ENCODE results near the gene PDE1C.
A peak's percentile ranks its signal among the peaks of the same experiment; 100 is the strongest.

Gene PDE1C

DNA sequence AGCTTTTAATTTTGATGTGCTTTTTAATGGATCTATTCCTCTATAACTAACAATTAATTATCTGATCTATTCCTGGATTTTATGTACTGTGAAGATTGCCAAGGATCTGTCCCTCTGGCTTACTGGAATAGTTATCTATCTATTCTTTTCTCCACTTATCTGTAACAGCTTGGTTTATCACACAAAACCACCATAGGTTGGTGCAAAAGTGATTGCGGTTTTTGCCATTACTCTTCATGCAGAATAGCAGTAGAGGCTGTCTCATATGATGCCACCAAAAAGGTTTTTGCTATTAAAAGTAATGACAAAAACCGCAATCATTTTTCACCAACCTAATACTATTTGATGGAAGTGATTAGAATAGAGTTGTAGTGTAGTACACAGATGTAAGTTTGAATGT is 115.7 kb downstream of the PDE1C start:
- no peak for ATAC-seq (ENCODE audit: low read depth)

DNA sequence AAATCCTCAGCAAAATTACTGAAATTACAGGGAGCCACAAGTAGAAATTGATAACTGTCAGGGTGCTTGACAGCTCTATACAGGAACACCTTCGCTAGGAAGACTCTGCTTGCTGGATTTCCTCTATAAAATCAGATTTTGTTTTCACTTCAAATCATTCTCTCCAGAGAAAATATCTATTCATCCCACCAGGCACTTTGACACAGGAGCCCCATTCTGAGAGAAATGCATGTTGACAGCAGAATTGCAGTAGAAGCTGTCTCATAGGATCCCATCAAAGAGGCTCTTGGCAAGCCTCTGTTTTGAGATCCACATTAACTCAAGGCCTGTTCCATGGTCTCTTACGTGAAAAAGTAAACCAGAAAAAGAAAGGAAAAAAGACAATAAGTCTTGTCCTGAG is 116.8 kb downstream of the PDE1C start:
- no peaks in the 10 kb centered on the region for H3K36me3 ChIP-seq (ENCODE audit: low read depth)
- H3K27ac ChIP-seq (ENCODE audit: poor library complexity, severe bottlenecking): no peak overlapping the region
- no peak overlapping the region for H3K4me3 ChIP-seq (ENCODE audit: severe bottlenecking)
- peaks cover 41% of the 10 kb centered on the region for H3K4me1 ChIP-seq (ENCODE audit: insufficient read depth, poor library complexity, severe bottlenecking)
- peaks cover 2% of the 10 kb centered on the region for H3K9me3 ChIP-seq (ENCODE audit: severe bottlenecking)
- no peaks in the 10 kb centered on the region for H3K27me3 ChIP-seq (ENCODE audit: insufficient read depth, poor library complexity, severe bottlenecking)
- TF ChIP-seq, protein P1, sequence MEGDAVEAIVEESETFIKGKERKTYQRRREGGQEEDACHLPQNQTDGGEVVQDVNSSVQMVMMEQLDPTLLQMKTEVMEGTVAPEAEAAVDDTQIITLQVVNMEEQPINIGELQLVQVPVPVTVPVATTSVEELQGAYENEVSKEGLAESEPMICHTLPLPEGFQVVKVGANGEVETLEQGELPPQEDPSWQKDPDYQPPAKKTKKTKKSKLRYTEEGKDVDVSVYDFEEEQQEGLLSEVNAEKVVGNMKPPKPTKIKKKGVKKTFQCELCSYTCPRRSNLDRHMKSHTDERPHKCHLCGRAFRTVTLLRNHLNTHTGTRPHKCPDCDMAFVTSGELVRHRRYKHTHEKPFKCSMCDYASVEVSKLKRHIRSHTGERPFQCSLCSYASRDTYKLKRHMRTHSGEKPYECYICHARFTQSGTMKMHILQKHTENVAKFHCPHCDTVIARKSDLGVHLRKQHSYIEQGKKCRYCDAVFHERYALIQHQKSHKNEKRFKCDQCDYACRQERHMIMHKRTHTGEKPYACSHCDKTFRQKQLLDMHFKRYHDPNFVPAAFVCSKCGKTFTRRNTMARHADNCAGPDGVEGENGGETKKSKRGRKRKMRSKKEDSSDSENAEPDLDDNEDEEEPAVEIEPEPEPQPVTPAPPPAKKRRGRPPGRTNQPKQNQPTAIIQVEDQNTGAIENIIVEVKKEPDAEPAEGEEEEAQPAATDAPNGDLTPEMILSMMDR (IDR thresholded peaks at IDR 0.05; ENCODE audit: poor library complexity, severe bottlenecking): no peak
- no peak for ATAC-seq (ENCODE audit: low read depth)
- DNase-seq (ENCODE audit: low spot score): no peak

More for the DNA sequence above, 115.7 kb downstream of the PDE1C start:
- Histone ChIP-seq H3K27ac (ENCODE audit: poor library complexity, severe bottlenecking) (no peak overlapping the region), H3K27me3 (ENCODE audit: insufficient read depth, poor library complexity, severe bottlenecking) (no peaks in the 10 kb centered on the region), H3K9me3 (ENCODE audit: severe bottlenecking) (peaks cover 2% of the 10 kb centered on the region), H3K36me3 (ENCODE audit: low read depth) (no peaks in the 10 kb centered on the region), H3K4me1 (ENCODE audit: insufficient read depth, poor library complexity, severe bottlenecking) (peaks cover 34% of the 10 kb centered on the region), H3K4me3 (ENCODE audit: severe bottlenecking) (no peak overlapping the region)
- DNase-seq (ENCODE audit: low spot score): no peak
- TF ChIP-seq, protein P1 (IDR thresholded peaks at IDR 0.05; ENCODE audit: poor library complexity, severe bottlenecking): no peak

DNA sequence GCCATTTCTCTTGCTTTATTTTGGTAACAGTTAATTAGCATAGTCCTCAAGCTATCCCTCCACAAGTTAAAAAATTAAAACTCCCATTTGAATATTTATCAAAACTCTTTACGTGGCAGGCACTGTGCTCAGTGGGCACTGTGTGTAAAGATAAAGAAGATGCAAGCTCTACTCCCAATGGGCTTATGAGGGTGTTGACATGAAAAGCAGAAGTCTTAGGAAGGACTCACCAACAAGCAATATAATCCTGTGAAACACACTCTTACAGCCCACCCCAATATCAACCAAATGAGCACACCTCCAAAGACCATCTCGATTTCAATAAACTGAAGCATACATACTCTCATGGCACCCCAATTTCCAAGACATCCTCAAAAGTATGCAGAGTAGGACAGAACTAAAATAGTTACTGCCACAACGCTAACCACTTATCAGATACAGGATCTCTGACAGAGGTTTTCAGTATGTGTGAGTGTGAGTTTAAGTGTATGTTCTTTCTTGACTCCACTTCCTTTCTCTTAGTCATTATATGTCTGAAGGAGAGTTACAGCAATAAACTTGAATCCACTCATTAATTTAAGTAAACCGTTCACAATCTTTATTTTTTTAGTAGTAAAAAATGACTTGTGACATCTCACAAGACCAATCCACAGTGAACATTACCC is 120.0 kb downstream of the PDE1C start:
- ATAC-seq (ENCODE audit: low read depth) (peak; percentile 51; the same call in 2 of the 3 replicates), DNase-seq (ENCODE audit: low spot score) (no peak)
- Histone ChIP-seq H3K4me3 (ENCODE audit: severe bottlenecking) (no peak overlapping the region), H3K4me1 (ENCODE audit: insufficient read depth, poor library complexity, severe bottlenecking) (peaks cover 34% of the 10 kb centered on the region), H3K9me3 (ENCODE audit: severe bottlenecking) (peaks cover 2% of the 10 kb centered on the region), H3K27me3 (ENCODE audit: insufficient read depth, poor library complexity, severe bottlenecking) (no peaks in the 10 kb centered on the region), H3K36me3 (ENCODE audit: low read depth) (no peaks in the 10 kb centered on the region), H3K27ac (ENCODE audit: poor library complexity, severe bottlenecking) (peak overlapping the region; percentile 36)
- TF ChIP-seq, protein P1 (IDR thresholded peaks at IDR 0.05; ENCODE audit: poor library complexity, severe bottlenecking): no peak

GRCh38 chr7:31948029-31948428 is 122.2 kb downstream of the PDE1C start:
- peak overlapping the region; percentile 74 for H3K27ac ChIP-seq (ENCODE audit: poor library complexity, severe bottlenecking)
- DNase-seq (ENCODE audit: low spot score) (no peak), ATAC-seq (ENCODE audit: low read depth) (peak; percentile 97)

DNA sequence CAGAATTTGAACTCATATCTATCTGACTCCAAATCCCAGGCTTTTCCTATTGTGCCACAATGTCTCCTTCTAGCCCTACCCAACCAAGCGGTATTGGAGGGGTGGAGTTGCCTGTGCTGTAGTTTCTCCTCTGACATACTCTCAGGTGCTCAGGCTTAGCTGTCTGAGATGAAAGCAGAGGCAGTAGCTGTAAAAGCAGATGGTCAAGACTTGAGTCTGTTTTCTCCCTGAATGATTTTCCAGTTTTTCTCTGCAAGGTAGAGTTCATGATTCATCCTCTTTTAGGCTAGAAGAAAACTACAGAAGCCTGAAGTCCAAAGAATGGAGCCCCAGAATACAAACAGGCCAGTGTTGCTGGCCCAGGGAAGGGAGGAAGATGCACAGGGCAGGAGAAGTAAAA is 130.0 kb downstream of the PDE1C start:
- Histone ChIP-seq H3K27me3 (ENCODE audit: insufficient read depth, poor library complexity, severe bottlenecking) (no peaks in the 10 kb centered on the region), H3K27ac (ENCODE audit: poor library complexity, severe bottlenecking) (peak overlapping the region; percentile 89), H3K9me3 (ENCODE audit: severe bottlenecking) (no peaks in the 10 kb centered on the region), H3K4me3 (ENCODE audit: severe bottlenecking) (no peak overlapping the region), H3K36me3 (ENCODE audit: low read depth) (no peaks in the 10 kb centered on the region), H3K4me1 (ENCODE audit: insufficient read depth, poor library complexity, severe bottlenecking) (peaks cover 38% of the 10 kb centered on the region)
- TF ChIP-seq, protein P1 (IDR thresholded peaks at IDR 0.05; ENCODE audit: poor library complexity, severe bottlenecking): no peak
- ATAC-seq (ENCODE audit: low read depth) (no peak), DNase-seq (ENCODE audit: low spot score) (no peak)

More at GRCh38 chr7:31948029-31948428, 122.2 kb downstream of the PDE1C start:
- no peaks in the 10 kb centered on the region for H3K27me3 ChIP-seq (ENCODE audit: insufficient read depth, poor library complexity, severe bottlenecking)
- peaks cover 2% of the 10 kb centered on the region for H3K9me3 ChIP-seq (ENCODE audit: severe bottlenecking)
- TF ChIP-seq, protein P1 (IDR thresholded peaks at IDR 0.05; ENCODE audit: poor library complexity, severe bottlenecking): no peak
- H3K36me3 ChIP-seq (ENCODE audit: low read depth): no peaks in the 10 kb centered on the region
- peaks cover 34% of the 10 kb centered on the region for H3K4me1 ChIP-seq (ENCODE audit: insufficient read depth, poor library complexity, severe bottlenecking)
- H3K4me3 ChIP-seq (ENCODE audit: severe bottlenecking): no peak overlapping the region

All from RWPE2 (cell line).